T-helper 1 cell treated with Interleukin-12 subunit alpha and Interleukin-12 subunit beta and Interleukin-4 antibody, amounts not matched to agents 30 ng/mL and 1 ng/mL, for 36 hours (primary cell): ENCODE data around the gene CDC14A. TPM values are rescaled to one million over a fixed set of nuclear protein-coding genes. Genes with fewer than 3 reads are reported as not detected.

ENCODE experiments used
- intact Hi-C: fragments of 100-400 bp; cut with micrococcal nuclease; formaldehyde crosslinking; loops from one replicate; pipeline ENCODE4 v1.15.1; 2024
- total RNA-seq: library from RNA; stranded (reverse); gene quantifications from 2 replicates; pipeline ENCODE4 v1.2.3, GENCODE V29; 2022

CDC14A gene
- total RNA-seq, 1 donor from 2014 or later = 49.3 TPM

- intact Hi-C loops = no loop called here
These were observed 86.5 kb downstream of the CDC14A start for GRCh38 chr1:100438789-100439188.

GRCh38 chr1:100440075-100440809 lies 87.9 kb downstream of the CDC14A start:
- intact Hi-C loops = loop anchor here (1.0 to 5.0 kb wide), 12 partner anchors 9 to 1568 kb away; partner anchors contain the start of genes CDC14A, RTCA, S1PR1 and TRMT13

- intact Hi-C loops = loop anchor here (1.0 to 5.0 kb wide), 7 partner anchors 13 to 1569 kb away; partner anchors contain the start of genes DBT, RTCA and S1PR1
These were observed 88.8 kb downstream of the CDC14A start for GRCh38 chr1:100441146-100441545.

GRCh38 chr1:100441651-100442050 lies 89.3 kb downstream of the CDC14A start:
- intact Hi-C loops = loop anchor here (1.0 to 5.0 kb wide), 7 partner anchors 13 to 1569 kb away; partner anchors contain the start of genes DBT, RTCA and S1PR1

- intact Hi-C loops = loop anchor here (1.0 to 5.0 kb wide), 6 partner anchors 8 to 1572 kb away; partner anchors contain the start of genes RTCA and S1PR1
These were observed 91.7 kb downstream of the CDC14A start for GRCh38 chr1:100443811-100444571.

- intact Hi-C loops = no loop called here
These were observed 93.3 kb downstream of the CDC14A start for GRCh38 chr1:100445565-100445964.

- intact Hi-C loops = no loop called here
These were observed 96.1 kb downstream of the CDC14A start for GRCh38 chr1:100448366-100448765.

GRCh38 chr1:100449477-100449876 lies 97.2 kb downstream of the CDC14A start:
- intact Hi-C loops = no loop called here

- intact Hi-C loops = loop anchor here (1.0 to 2.0 kb wide), 6 partner anchors 8 to 782 kb away; no protein-coding TSS in a partner anchor
These were observed 100.3 kb downstream of the CDC14A start for GRCh38 chr1:100452641-100453040.

- intact Hi-C loops = loop anchor here (1.0 to 5.0 kb wide), 3 partner anchors 322 to 603 kb away; partner anchors contain the start of genes AGL and TRMT13
These were observed 103.3 kb downstream of the CDC14A start for GRCh38 chr1:100455478-100456072.

GRCh38 chr1:100456880-100457279 lies 104.6 kb downstream of the CDC14A start:
- intact Hi-C loops = loop anchor here (5.0 kb wide), 1 partner anchor 605 kb away; the partner anchor contains the start of gene AGL

GRCh38 chr1:100457683-100458082 lies 105.4 kb downstream of the CDC14A start:
- intact Hi-C loops = loop anchor here (2.0 to 5.0 kb wide), 2 partner anchors 419 to 605 kb away; partner anchors contain the start of gene AGL

GRCh38 chr1:100458661-100459357 lies 106.5 kb downstream of the CDC14A start:
- intact Hi-C loops = loop anchor here (1.0 to 5.0 kb wide), 10 partner anchors 59 to 651 kb away; partner anchors contain the start of genes AGL, DBT, RTCA and TRMT13

- intact Hi-C loops = loop anchor here (1.0 to 5.0 kb wide), 10 partner anchors 59 to 651 kb away; partner anchors contain the start of genes AGL, DBT, RTCA and TRMT13
These were observed 107.2 kb downstream of the CDC14A start for GRCh38 chr1:100459358-100460114.

GRCh38 chr1:100461222-100461621 lies 108.9 kb downstream of the CDC14A start:
- intact Hi-C loops = no loop called here

- intact Hi-C loops = loop anchor here (1.0 to 2.0 kb wide), 2 partner anchors 80 to 406 kb away; no protein-coding TSS in a partner anchor
These were observed 110.2 kb downstream of the CDC14A start for GRCh38 chr1:100462326-100463025.

- intact Hi-C loops = loop anchor here (1.0 to 2.0 kb wide), 2 partner anchors 79 to 404 kb away; no protein-coding TSS in a partner anchor
These were observed 111.6 kb downstream of the CDC14A start for GRCh38 chr1:100463791-100464424.

GRCh38 chr1:100469578-100469977 lies 117.3 kb downstream of the CDC14A start:
- intact Hi-C loops = no loop called here
